ENCODE results near the gene ALAS2.

DNA sequence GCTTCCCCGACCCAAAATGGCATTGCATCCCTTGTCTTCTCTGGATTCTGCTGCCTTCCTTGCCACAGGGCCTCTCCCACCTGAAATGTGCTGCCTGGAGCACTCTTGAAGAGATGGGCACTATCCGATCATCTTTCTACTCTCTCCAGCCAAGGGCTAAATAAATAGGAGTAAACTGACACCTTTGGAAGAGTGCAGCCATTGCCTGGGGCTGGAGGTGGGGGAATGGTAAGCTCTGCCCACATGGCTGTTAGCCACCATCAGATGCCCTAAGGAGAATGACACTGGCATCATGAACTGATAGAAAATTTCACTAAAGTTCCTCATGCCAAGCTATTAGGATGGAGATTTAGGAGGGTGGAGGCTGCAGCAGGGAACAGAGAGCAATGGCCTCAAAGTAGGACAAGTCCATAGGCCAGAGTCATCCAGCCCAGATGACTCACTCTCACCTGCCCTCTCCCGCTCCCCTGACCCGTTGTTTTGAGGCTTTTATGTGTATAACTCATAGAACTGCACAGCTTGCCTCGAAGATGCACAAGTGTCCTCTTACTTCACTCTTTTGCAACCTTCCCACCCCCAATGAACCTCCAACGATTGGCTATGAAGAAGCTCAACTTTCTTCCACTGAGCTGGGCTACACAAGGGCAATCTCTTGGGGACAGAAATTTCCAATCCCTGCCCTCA is 36.0 kb downstream of the ALAS2 start:
- TF ChIP-seq, protein P1, sequence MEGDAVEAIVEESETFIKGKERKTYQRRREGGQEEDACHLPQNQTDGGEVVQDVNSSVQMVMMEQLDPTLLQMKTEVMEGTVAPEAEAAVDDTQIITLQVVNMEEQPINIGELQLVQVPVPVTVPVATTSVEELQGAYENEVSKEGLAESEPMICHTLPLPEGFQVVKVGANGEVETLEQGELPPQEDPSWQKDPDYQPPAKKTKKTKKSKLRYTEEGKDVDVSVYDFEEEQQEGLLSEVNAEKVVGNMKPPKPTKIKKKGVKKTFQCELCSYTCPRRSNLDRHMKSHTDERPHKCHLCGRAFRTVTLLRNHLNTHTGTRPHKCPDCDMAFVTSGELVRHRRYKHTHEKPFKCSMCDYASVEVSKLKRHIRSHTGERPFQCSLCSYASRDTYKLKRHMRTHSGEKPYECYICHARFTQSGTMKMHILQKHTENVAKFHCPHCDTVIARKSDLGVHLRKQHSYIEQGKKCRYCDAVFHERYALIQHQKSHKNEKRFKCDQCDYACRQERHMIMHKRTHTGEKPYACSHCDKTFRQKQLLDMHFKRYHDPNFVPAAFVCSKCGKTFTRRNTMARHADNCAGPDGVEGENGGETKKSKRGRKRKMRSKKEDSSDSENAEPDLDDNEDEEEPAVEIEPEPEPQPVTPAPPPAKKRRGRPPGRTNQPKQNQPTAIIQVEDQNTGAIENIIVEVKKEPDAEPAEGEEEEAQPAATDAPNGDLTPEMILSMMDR (IDR thresholded peaks at IDR 0.05), result no peak
- TF ChIP-seq POLR2A (IDR thresholded peaks at IDR 0.05), result no peak
- no peak for TF ChIP-seq POLR2AphosphoS5 (IDR thresholded peaks at IDR 0.05; ENCODE audit: insufficient read depth in 1 of 2, low read depth in 1 of 2)
